ENCODE results near the gene ZSWIM6.

ZSWIM6 gene

GRCh38 chr5:61306531-61307131 is 25.4 kb upstream of the ZSWIM6 start:
- no peak overlapping the region for H3K4me3 ChIP-seq (ENCODE audit: low read depth, low read length)

- no peak overlapping the region for H3K4me3 ChIP-seq (ENCODE audit: low read depth, low read length)
Observed at GRCh38 chr5:61307191-61307590, 24.9 kb upstream of the ZSWIM6 start.

GRCh38 chr5:61307611-61308010 is 24.4 kb upstream of the ZSWIM6 start:
- no peak overlapping the region for H3K4me3 ChIP-seq (ENCODE audit: low read depth, low read length)

- H3K4me3 ChIP-seq (ENCODE audit: low read depth, low read length), result no peak overlapping the region
Observed at GRCh38 chr5:61308712-61309111, 23.3 kb upstream of the ZSWIM6 start.

- H3K4me3 ChIP-seq (ENCODE audit: low read depth, low read length), result no peak overlapping the region
Observed at GRCh38 chr5:61309115-61309514, 22.9 kb upstream of the ZSWIM6 start.

- H3K4me3 ChIP-seq (ENCODE audit: low read depth, low read length), result no peak overlapping the region
Observed at GRCh38 chr5:61311056-61311610, 20.9 kb upstream of the ZSWIM6 start.

GRCh38 chr5:61311836-61312808 is 19.9 kb upstream of the ZSWIM6 start:
- H3K4me3 ChIP-seq (ENCODE audit: low read depth, low read length), result no peak overlapping the region

- H3K4me3 ChIP-seq (ENCODE audit: low read depth, low read length), result no peak overlapping the region
Observed at GRCh38 chr5:61313960-61314681, 17.9 kb upstream of the ZSWIM6 start.

- H3K4me3 ChIP-seq (ENCODE audit: low read depth, low read length), result no peak overlapping the region
Observed at GRCh38 chr5:61318376-61318775, 13.7 kb upstream of the ZSWIM6 start.

GRCh38 chr5:61319388-61320146 is 12.5 kb upstream of the ZSWIM6 start:
- no peak overlapping the region for H3K4me3 ChIP-seq (ENCODE audit: low read depth, low read length)

GRCh38 chr5:61320860-61321259 is 11.2 kb upstream of the ZSWIM6 start:
- no peak overlapping the region for H3K4me3 ChIP-seq (ENCODE audit: low read depth, low read length)

GRCh38 chr5:61321669-61322068 is 10.4 kb upstream of the ZSWIM6 start:
- no peak overlapping the region for H3K4me3 ChIP-seq (ENCODE audit: low read depth, low read length)

- H3K4me3 ChIP-seq (ENCODE audit: low read depth, low read length), result no peak overlapping the region
Observed at GRCh38 chr5:61322738-61323725, 9.0 kb upstream of the ZSWIM6 start.

- H3K4me3 ChIP-seq (ENCODE audit: low read depth, low read length), result no peak overlapping the region
Observed at GRCh38 chr5:61327760-61328753, 4.0 kb upstream of the ZSWIM6 start.

- H3K4me3 ChIP-seq (ENCODE audit: low read depth, low read length), result no peak overlapping the region
Observed at GRCh38 chr5:61328791-61329549, 3.1 kb upstream of the ZSWIM6 start.

GRCh38 chr5:61329550-61330128 is 2.4 kb upstream of the ZSWIM6 start:
- peak overlapping the region; percentile 75 for H3K4me3 ChIP-seq (ENCODE audit: low read depth, low read length)

- H3K4me3 ChIP-seq (ENCODE audit: low read depth, low read length), result peak overlapping the region; percentile 75
Observed at GRCh38 chr5:61330341-61330844, 1.7 kb upstream of the ZSWIM6 start.

Measured in iPS-11a (cell line).